Loucy (cell line): ENCODE results near the gene FOXB1.

ENCODE experiments used
- H2AFZ ChIP-seq: fragments of 200-600 bp; sonication (generic); 2 replicates; pipeline ENCODE4 v1.6.0; 2016; ENCODE audit warnings: antibody characterized with exemption, mild to moderate bottlenecking, low read length, moderate library complexity
- H3F3A ChIP-seq: fragments of 200-600 bp; 2 replicates; pipeline ENCODE4 v1.6.0; 2016; ENCODE audit warnings: antibody characterized with exemption, low read depth, mild to moderate bottlenecking
- H3K27me3 ChIP-seq: fragments of 200-600 bp; sonication (generic); 2 replicates; pipeline ENCODE4 v1.6.1; 2014; ENCODE audit warnings: low read length, mild to moderate bottlenecking; ENCODE audit not compliant: insufficient read depth, poor library complexity, severe bottlenecking
- H3K36me3 ChIP-seq: fragments of 200-600 bp; sonication (generic); 2 replicates; pipeline ENCODE4 v1.6.1; 2016; ENCODE audit warnings: low read length; ENCODE audit not compliant: insufficient read depth
- H3K4me1 ChIP-seq: fragments of 200-600 bp; sonication (generic); 2 replicates; pipeline ENCODE4 v1.5.1; 2014; ENCODE audit warnings: low read length, mild to moderate bottlenecking; ENCODE audit not compliant: insufficient read depth, poor library complexity, severe bottlenecking
- H3K4me2 ChIP-seq: fragments of 200-600 bp; sonication (generic); 2 replicates; pipeline ENCODE4 v1.6.0; 2014; ENCODE audit warnings: antibody characterized with exemption, low read length, low read depth, mild to moderate bottlenecking; ENCODE audit not compliant: poor library complexity, severe bottlenecking
- H3K4me3 ChIP-seq: fragments of 200-600 bp; sonication (generic); 2 replicates; pipeline ENCODE4 v1.5.1; 2014; ENCODE audit warnings: low read length, mild to moderate bottlenecking, mixed read lengths; ENCODE audit not compliant: poor library complexity, severe bottlenecking
- H3K79me2 ChIP-seq: fragments of 200-600 bp; sonication (generic); 2 replicates; pipeline ENCODE4 v1.6.1; 2014; ENCODE audit warnings: low read length; ENCODE audit not compliant: insufficient read depth
- H3K9ac ChIP-seq: fragments of 200-600 bp; sonication (generic); 2 replicates; pipeline ENCODE4 v1.6.0; 2014; ENCODE audit warnings: mild to moderate bottlenecking, low read depth, low read length, moderate library complexity; ENCODE audit not compliant: poor library complexity, severe bottlenecking
- H3K9me2 ChIP-seq: fragments of 200-600 bp; sonication (generic); replicated peaks from 2 replicates; pipeline ENCODE4 v1.6.1; 2016; ENCODE audit warnings: low read depth, low read length, mixed read lengths
- H3K9me3 ChIP-seq: fragments of 200-600 bp; sonication (generic); 2 replicates; pipeline ENCODE4 v1.6.1; 2014; ENCODE audit warnings: mild to moderate bottlenecking, antibody characterized with exemption, low read length, low read depth; ENCODE audit not compliant: insufficient read depth
- H4K20me1 ChIP-seq: fragments of 200-600 bp; sonication (generic); 2 replicates; pipeline ENCODE4 v1.6.0; 2014; ENCODE audit warnings: antibody characterized with exemption, low read length, mild to moderate bottlenecking; ENCODE audit not compliant: insufficient read depth, poor library complexity, severe bottlenecking
- CTCF ChIP-seq: fragments of 200-600 bp; sonication (generic); conservative IDR thresholded peaks from 2 replicates; pipeline ENCODE4 v1.5.1; 2014; ENCODE audit warnings: mild to moderate bottlenecking, antibody characterized with exemption, low read length
- EZH2phosphoT487 ChIP-seq: fragments of 200-600 bp; IDR thresholded peaks from 2 replicates; pipeline ENCODE4 v1.6.1; 2018; ENCODE audit warnings: antibody characterized with exemption, mild to moderate bottlenecking, moderate library complexity, borderline replicate concordance

FOXB1 gene

DNA sequence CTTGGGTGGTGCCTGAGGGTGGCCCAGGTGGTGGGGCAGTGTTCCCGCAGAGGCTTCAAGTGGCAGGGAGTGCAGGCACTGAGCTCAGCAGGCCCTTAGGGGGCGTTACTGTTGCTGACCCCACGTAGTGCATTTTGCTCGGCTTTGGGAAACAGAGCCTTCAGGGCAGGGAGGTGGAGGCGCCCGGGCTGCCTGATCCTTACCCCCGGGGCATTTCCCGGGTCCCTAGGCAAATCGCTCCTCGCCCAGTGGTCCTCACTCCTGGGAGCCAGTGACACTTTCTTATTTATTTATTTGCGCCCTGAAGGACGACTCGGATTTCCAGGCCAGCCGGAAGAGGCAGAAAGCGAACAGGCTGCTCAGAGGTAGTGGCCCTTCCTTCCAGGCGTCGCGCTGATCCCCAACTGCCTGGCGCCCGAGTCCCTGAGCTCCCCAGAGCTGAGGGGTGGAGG lies 10.1 kb upstream of the FOXB1 start:
- Histone ChIP-seq H3K4me2 (no peak overlapping the region), H3K9ac (no peak overlapping the region), H3K27me3 (no peaks in the 10 kb centered on the region), H3K9me2 (no peaks in the 10 kb centered on the region), H3K4me3 (no peak overlapping the region), H4K20me1 (no peaks in the 10 kb centered on the region), H3K36me3 (no peaks in the 10 kb centered on the region), H3F3A (no peaks in the 10 kb centered on the region), H3K9me3 (no peaks in the 10 kb centered on the region), H2AFZ (no peak overlapping the region), H3K4me1 (peaks cover 30% of the 10 kb centered on the region), H3K79me2 (no peaks in the 10 kb centered on the region)
- no peak for TF ChIP-seq EZH2phosphoT487
- peak; percentile 45 for TF ChIP-seq CTCF

GRCh38 chr15:59994526-59994887 lies 9.6 kb upstream of the FOXB1 start:
- Histone ChIP-seq H3K4me3 (no peak overlapping the region), H3K9ac (no peak overlapping the region), H3K36me3 (no peaks in the 10 kb centered on the region), H3K4me1 (peaks cover 30% of the 10 kb centered on the region), H2AFZ (no peak overlapping the region), H3K79me2 (no peaks in the 10 kb centered on the region), H3K9me2 (no peaks in the 10 kb centered on the region), H3K27me3 (no peaks in the 10 kb centered on the region), H3K4me2 (no peak overlapping the region), H3K9me3 (no peaks in the 10 kb centered on the region), H4K20me1 (no peaks in the 10 kb centered on the region), H3F3A (no peaks in the 10 kb centered on the region)
- TF ChIP-seq EZH2phosphoT487 = no peak
- TF ChIP-seq CTCF = no peak

DNA sequence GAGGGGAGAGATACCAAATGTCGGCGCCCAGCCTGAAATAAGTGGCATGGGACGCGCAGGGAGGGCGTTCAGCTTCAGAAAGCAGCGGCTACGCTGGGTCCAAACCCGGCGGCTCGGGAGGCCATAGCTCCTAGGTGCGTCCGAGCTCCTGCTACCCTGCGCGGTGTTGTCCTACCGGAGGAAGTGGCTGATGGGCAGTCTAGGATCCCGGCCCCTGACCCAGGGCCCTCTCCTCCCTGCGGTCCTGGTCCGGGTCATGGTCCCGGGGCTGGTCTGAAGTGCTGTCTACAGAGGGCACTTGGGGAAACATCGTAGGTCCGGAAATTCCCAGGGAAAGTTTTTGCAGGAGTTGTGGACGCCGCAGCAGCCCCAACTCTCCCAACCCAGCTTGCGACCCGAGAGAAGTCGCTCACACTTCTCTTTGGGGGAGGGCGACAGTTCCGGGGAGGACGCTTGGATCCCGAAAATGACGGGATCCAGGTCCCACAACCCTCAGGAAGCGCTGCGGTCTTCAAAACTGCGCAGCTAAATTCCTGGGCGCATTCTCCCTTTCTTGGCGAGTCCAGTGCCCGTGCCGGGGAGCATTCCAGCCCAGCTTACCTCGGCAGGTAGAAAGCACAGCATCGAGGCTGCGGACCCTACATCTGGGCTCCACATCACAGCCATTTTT lies 9.1 kb upstream of the FOXB1 start:
- no peak overlapping the region for H3K9ac ChIP-seq
- H2AFZ ChIP-seq = no peak overlapping the region
- no peaks in the 10 kb centered on the region for H3K9me3 ChIP-seq
- H3K79me2 ChIP-seq = no peaks in the 10 kb centered on the region
- no peak overlapping the region for H3K4me2 ChIP-seq
- H4K20me1 ChIP-seq = no peaks in the 10 kb centered on the region
- no peaks in the 10 kb centered on the region for H3K27me3 ChIP-seq
- H3F3A ChIP-seq = no peaks in the 10 kb centered on the region
- no peak overlapping the region for H3K4me3 ChIP-seq
- no peak for TF ChIP-seq EZH2phosphoT487
- TF ChIP-seq CTCF = no peak
- H3K9me2 ChIP-seq = no peaks in the 10 kb centered on the region
- H3K4me1 ChIP-seq = peaks cover 26% of the 10 kb centered on the region
- H3K36me3 ChIP-seq = no peaks in the 10 kb centered on the region
